GM20431 (cell line): ENCODE results near the gene ARFGEF2.
"Not testable (repeated sequence)": the region's sequence is repeated elsewhere in the genome, so short reads cannot be mapped to it uniquely, and the experiment has no call there.

Source experiments
- in situ Hi-C: fragments of 300-500 bp; cut with MseI, MboI; formaldehyde crosslinking; loops from one replicate; pipeline ENCODE4 v1.15.0; 2020; ENCODE audit warnings: low sequenced_read_pairs; ENCODE audit not compliant: unreplicated experiment

The ARFGEF2 gene

DNA sequence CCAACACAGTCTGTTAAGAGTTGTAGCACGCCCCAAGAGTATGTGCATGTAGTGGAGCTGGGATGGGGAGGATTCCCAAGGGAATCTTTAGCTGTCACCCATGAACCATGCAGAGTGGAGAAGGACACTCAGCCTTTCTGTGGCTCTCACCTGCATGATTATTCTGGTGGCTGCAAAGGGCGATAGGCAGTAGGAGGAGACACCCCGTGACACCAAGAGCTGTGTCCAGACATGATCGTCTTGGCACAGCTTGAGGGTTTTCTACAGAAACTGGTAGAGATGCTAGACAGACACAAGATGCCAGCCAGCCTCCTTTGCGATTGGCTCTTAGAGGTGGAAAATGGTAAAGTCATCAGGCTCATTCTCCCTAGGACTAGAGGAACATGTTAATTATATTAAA is 121.5 kb downstream of the ARFGEF2 start:
- in situ Hi-C loops = no loop called here

GRCh38 chr20:49045440-49046086 is 124.1 kb downstream of the ARFGEF2 start:
- in situ Hi-C loops = no loop called here

- in situ Hi-C loops = no loop called here
Measured at GRCh38 chr20:49046087-49046900, 124.8 kb downstream of the ARFGEF2 start, which contains the start of gene CSE1L. Gene CSE1L (plus strand): TSS chr20:49046312. CDS start chr20:49058464, 12,152 bp downstream.

- in situ Hi-C loops = no loop called here
Measured at GRCh38 chr20:49052334-49052733, 130.8 kb downstream of the ARFGEF2 start.

GRCh38 chr20:49054056-49054643 is 132.6 kb downstream of the ARFGEF2 start:
- in situ Hi-C loops = no loop called here

DNA sequence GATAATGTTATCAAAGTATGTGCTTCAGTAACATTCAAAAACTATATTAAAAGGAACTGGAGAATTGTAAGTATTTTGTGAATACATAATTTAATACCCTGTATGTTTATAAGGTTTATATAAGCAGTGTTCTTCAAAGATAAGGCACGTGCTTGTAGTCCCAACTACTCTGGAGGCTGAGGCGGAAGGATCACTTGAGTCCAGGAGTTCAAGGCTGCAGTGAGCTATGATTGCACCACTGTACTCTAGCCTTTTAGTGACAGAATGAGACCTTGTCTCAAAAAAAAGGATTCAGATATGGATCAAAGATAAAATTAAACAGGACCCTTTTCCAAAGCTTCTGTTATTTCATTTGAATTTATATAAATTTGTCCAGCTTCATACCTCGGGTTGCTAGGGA is 141.8 kb downstream of the ARFGEF2 start:
- in situ Hi-C loops = no loop called here

DNA sequence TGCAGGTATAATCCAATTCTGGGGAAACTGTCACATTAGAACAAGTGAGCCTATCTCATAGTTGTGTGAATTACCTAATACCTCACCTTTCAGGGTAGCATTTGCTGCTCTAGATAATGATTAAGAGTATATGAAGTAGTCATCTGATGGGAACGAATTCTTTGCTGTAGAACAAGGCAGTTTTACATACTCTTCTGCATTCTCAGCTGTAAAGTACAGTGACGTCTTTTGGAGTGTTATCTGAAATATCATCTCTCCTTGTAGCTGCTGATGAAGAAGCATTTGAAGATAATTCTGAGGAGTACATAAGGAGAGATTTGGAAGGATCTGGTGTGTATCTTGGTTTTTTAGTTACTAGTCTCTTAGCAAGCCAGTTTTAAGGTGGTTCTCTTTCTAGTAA is 153.0 kb downstream of the ARFGEF2 start:
- in situ Hi-C loops = no loop called here

- in situ Hi-C loops = no loop called here
Measured at GRCh38 chr20:49078310-49078709, 156.8 kb downstream of the ARFGEF2 start.

DNA sequence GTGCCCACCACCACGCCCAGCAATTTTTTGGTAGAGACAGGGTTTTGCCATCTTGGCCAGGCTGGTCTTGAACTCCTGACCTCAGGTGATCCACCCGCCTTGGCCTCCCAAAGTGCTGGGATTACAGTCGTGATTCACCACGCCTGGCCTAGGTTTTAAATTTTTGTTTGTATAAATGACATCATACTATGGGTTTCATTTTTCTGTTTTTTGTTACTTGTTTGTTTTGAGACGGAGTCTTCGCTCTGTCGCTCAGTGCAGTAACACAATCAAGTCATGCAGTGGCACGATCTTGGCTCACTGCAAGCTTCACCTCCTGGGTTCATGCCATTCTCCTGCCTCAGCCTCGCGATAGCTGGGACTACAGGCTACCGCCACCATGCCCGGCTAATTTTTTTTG is 160.8 kb downstream of the ARFGEF2 start:
- in situ Hi-C loops = not testable (repeated sequence)
